Pulmonary artery endothelial cell (primary cell): ENCODE results near the gene ST6GALNAC5. TPM values are rescaled to one million over a fixed set of nuclear protein-coding genes. Genes with fewer than 3 reads are reported as not detected.
"Not testable (repeated sequence)": the region's sequence is repeated elsewhere in the genome, so short reads cannot be mapped to it uniquely, and the experiment has no call there.

ENCODE experiments used
- DNase-seq: peaks from one replicate; pipeline ENCODE4 v3.0.0-alpha.2; 2011; ENCODE audit warnings: low read depth, low spot score
- total RNA-seq: library from RNA; depleted of rRNA; stranded (reverse); fragments of >200 nt; gene quantifications from 2 replicates; pipeline ENCODE4 v1.2.3, GENCODE V29; 2014

Gene ST6GALNAC5
- total RNA-seq, 1 donor from 2014 or later, result not detected

- no peak for DNase-seq
Measured at GRCh38 chr1:76938304-76938703, 71.0 kb downstream of the ST6GALNAC5 start.

GRCh38 chr1:76939050-76939816 is 72.0 kb downstream of the ST6GALNAC5 start:
- DNase-seq, result no peak

- no peak for DNase-seq
Measured at GRCh38 chr1:76939817-76940216, 72.5 kb downstream of the ST6GALNAC5 start.

DNA sequence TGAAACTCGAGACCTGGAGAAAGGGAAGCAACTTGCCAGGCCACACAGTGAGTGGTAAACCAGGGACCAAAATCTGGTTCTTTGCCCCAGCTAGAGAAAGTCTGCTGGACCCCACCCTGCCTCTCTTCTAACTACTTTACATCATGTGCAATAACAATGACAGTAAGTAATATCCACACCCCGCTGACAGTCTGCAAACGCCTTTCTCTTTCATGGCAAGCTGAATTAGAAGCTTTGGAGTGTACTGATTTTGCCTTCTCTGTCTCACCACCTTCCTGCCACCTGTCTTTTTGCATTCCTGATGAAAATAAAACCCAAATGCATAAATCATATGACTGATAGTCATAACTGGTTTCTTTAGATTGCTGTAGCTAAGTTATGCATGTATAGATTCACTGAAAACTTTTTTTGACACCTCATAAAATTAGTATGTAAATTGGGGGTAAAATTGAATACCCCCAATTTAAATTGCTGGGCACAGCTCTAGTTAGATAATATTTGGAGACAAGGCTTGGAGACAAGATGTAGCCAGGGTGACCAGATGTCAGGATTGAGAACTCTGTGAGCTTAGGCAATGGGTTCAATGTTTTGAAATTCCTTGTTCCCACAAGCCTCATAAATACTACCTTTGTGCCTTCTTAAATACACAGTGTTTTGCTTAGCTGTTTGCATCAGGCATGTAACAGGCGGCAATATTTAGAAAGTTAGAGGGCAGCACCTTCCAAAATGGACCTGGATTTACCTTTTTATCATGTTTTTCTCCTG is 73.5 kb downstream of the ST6GALNAC5 start:
- DNase-seq, result no peak

GRCh38 chr1:76942549-76942948 is 75.3 kb downstream of the ST6GALNAC5 start:
- no peak for DNase-seq

DNA sequence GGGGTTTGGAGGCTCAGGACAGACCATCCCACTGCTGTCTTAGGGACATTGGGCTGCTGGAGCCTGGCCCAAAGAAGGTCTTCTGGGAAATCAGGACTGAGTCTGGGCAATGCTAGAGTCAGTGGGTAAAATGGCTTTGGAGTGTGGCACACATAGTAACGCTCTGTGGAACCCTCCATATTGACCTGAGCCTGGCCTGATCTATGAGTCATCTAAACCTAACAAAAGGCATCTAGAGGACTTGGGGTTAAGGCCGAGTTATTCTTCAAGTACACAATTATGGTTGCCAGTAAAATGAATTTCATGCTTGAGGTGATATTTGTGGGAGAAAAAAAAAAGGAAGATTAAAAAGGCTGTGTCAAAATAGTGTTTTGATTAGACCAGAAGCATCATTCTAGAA is 77.7 kb downstream of the ST6GALNAC5 start:
- DNase-seq, result no peak

DNA sequence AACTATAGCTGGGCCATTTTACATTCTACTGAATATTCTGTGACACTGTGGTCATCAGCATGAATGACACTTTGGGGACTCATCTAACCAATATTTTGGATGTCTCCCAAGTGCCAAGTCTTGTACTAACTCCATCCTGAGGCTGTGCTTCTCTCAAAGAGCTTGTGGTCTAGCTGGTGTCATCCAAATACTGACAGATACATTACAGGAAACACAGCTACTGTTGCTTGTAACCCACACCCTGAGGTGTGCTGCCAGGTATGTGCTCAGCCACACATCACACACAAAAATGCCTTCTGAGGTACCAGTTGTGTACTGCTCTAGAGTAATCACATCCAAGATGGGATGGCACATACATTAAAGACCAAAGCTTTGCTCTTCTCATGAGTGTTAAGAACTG is 81.6 kb downstream of the ST6GALNAC5 start:
- DNase-seq, result no peak

DNA sequence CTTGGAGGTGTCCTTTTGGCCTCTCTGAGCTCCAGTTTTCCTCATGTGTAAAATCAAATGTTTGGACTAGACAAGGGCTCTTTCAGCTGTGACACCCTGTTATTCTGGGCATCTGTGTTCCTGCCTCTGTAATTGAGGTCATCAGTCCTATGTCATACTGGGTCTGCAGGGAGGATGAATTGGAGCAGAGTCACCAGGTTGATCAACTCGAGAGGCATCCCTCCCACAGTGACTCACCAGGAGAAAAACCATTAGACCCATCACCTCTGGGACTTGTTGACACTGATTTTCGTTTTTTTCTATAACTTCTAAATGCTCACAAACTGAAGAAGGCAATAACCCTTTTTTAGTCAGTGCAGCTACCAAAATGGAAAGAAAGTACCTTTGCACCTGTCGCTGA is 82.2 kb downstream of the ST6GALNAC5 start:
- no peak for DNase-seq

- DNase-seq, result no peak
Measured at GRCh38 chr1:76950306-76950705, 83.0 kb downstream of the ST6GALNAC5 start.

DNA sequence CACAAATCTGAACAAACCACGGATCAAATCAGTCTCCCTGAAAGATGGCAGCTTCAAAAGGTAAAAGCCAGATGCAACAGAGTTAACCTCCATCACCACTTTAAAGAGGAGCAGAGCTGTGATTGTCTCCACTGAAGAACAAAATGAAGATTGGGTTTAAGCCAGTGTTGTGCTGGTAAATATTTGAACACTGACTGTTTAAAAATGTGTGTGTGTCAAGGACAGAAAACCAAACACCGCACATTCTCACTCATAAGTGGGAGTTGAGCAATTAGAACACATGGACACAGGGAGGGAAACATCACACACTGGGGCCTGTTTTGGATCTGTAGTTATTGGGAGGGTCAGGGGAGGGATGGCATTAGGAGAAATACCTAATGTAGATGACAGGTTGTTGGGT is 83.9 kb downstream of the ST6GALNAC5 start:
- no peak for DNase-seq

- no peak for DNase-seq
Measured at GRCh38 chr1:76955652-76956051, 88.4 kb downstream of the ST6GALNAC5 start.

GRCh38 chr1:76957961-76958360 is 90.7 kb downstream of the ST6GALNAC5 start:
- DNase-seq, result no peak

GRCh38 chr1:76958828-76959227 is 91.5 kb downstream of the ST6GALNAC5 start:
- DNase-seq, result no peak

- no peak for DNase-seq
Measured at GRCh38 chr1:76959556-76959955, 92.3 kb downstream of the ST6GALNAC5 start.

GRCh38 chr1:76961181-76961819 is 94.0 kb downstream of the ST6GALNAC5 start:
- no peak for DNase-seq

DNA sequence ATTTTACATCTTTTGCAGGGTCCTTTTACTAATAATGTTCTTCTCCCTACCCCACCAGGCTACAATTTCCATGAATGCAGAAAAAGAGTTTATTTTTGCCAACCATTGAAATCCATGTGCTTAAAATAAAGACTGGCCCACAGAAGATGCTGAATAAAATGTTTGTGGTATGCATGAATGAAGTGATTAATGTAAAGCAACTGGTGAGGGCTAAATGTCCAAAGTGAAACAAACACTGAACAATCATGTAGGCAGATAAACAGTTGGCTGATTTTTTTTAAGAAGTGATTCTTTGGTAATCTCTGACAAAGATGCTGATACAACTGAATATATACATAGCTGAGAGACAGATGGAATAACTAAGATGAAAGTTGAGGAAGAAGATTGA is 94.5 kb downstream of the ST6GALNAC5 start:
- DNase-seq, result no peak

DNA sequence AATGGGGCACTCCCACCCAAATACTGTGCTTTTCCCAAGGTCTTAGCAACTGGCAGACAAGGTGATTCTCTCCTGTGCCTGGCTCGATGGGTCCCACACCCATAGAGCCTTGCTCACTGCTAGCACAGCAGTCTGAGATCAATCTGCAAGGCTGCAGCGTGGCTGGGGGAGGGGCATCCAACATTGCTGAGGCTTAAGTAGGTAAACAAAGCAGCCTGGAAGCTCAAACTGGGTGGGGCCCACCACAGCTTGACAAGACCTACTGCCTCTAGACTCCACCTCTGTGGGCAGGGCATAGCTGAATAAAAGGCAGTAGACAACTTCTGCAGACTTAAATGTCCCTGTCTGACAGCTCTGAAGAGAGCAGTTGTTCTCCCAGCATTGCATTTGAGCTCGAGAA is 114.0 kb downstream of the ST6GALNAC5 start:
- DNase-seq, result not testable (repeated sequence)

GRCh38 chr1:76989976-76990375 is 122.7 kb downstream of the ST6GALNAC5 start:
- DNase-seq, result no peak

DNA sequence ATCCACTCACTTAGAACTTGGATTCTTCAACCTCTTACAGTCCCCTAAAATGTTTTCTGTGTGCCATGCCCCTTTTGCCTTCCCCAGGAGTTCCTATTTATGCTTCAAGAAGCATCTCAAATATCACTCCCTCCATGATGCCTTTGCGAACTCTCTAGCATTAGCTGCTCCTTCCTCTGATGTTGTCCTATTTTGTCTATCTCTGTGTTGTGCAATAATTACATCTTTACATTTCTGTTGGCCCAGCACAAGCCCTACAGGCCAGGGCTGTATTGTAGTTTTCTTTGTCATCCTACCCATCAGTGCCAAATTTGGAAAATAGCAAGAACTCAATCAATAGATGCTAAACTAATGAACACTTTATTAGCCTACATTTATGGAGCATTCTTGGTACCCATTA is 125.8 kb downstream of the ST6GALNAC5 start:
- no peak for DNase-seq

DNA sequence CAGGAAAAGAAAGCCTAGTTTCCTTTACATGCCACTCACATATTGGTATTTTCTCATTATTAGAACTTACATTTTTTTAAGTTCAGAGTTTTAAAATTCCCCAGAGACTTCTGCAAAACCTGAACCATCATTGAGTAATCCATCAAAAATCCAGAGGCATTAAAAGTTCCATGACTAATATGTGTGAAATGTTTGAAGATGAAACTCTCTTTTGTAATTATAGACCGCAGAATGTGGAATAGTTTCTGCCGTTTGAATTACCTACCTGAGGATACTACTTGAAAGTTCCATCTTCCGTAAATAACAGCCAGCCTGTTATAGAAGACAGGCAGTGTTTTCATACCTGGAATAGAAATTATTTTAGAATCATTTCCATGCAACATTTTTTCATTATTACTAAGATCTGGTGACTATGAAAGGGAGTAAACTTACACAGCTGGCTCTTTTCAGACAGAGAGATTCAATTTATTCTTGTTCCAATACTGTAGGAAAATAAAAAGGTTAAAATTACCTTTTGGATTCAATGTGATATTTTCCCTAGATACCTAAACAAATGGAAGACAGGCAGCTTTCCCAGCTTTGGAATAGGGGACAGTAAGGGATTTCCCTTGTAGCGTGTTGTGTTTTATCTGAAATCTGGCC is 131.4 kb downstream of the ST6GALNAC5 start:
- DNase-seq, result no peak

GRCh38 chr1:77007675-77008074 is 140.4 kb downstream of the ST6GALNAC5 start:
- DNase-seq, result no peak

DNA sequence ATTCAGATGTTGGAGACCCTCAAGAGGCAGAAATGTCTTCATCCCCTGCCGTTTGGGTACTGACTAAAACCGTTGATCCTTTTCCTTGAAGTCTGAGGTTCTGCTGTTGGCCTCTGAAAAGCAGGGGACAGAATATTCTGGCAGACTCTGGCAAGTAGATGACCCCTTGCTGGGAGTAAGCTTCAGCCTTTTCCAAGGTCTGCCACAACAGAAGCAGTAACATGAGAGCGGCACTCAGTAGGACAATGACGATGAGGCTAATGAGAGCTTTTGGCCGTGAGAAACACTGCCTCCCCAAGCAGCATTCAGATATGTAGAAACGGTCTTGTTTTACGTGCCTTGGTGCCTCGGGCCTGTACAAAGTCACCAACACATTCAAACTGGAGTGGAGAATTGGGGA is 143.7 kb downstream of the ST6GALNAC5 start:
- no peak for DNase-seq
